HL-60 (cell line): ENCODE results near the gene OR52E4.

Source experiments
- DNase-seq, 2 experiments: peaks; one replicate each; pipeline ENCODE4 v3.0.0-alpha.2; 2010 to 2020; ENCODE audit warnings: low read depth in 1 of 2, low spot score in 1 of 2
- H3K27ac ChIP-seq: fragments of 250-450 bp; sonication (Bioruptor Pico); replicated peaks from 2 replicates; pipeline ENCODE4 v1.5.1; 2020; ENCODE audit warnings: mild to moderate bottlenecking, moderate library complexity
- H3K27me3 ChIP-seq: fragments of 250-450 bp; sonication (Bioruptor Pico); 2 replicates; pipeline ENCODE4 v1.5.1; 2021; ENCODE audit warnings: mild to moderate bottlenecking, moderate library complexity; ENCODE audit not compliant: insufficient read depth, poor library complexity, severe bottlenecking
- H3K4me3 ChIP-seq: replicated peaks from 2 replicates; pipeline ENCODE4 v1.5.1; 2011; ENCODE audit warnings: mild to moderate bottlenecking, control low read depth, low read length; ENCODE audit not compliant: insufficient read depth
- CTCF ChIP-seq: IDR thresholded peaks from one replicate; pipeline ENCODE4 v1.5.1; 2011; ENCODE audit warnings: low read length, control low read depth, inconsistent platforms; ENCODE audit not compliant: insufficient read depth
- GABPA ChIP-seq: IDR thresholded peaks from 2 replicates; pipeline ENCODE4 v1.6.1; 2012; ENCODE audit warnings: low read depth
- POLR2AphosphoS5 ChIP-seq: IDR thresholded peaks from 2 replicates; pipeline ENCODE4 v1.6.1; 2012; ENCODE audit warnings: low read depth
- REST ChIP-seq: IDR thresholded peaks from 2 replicates; pipeline ENCODE4 v1.6.1; 2012; ENCODE audit warnings: low read depth; ENCODE audit not compliant: insufficient replicate concordance
- SPI1 ChIP-seq: IDR thresholded peaks from 2 replicates; pipeline ENCODE4 v1.6.1; 2012; ENCODE audit warnings: low read depth, mild to moderate bottlenecking, borderline replicate concordance

OR52E4 gene

GRCh38 chr11:5928271-5928670, 47.8 kb downstream of the OR52E4 start:
- Histone ChIP-seq H3K27ac (no peak overlapping the region), H3K27me3 (no peaks in the 10 kb centered on the region), H3K4me3 (no peak overlapping the region)
- DNase-seq: no peak
- TF ChIP-seq GABPA (no peak), POLR2AphosphoS5 (no peak), SPI1 (no peak), CTCF (no peak), REST (no peak)

GRCh38 chr11:5928811-5929210, 48.4 kb downstream of the OR52E4 start:
- H3K27me3 ChIP-seq: no peaks in the 10 kb centered on the region
- TF ChIP-seq CTCF: no peak
- no peak for TF ChIP-seq SPI1
- TF ChIP-seq POLR2AphosphoS5: no peak
- TF ChIP-seq GABPA: no peak
- TF ChIP-seq REST: no peak
- DNase-seq: no peak
- no peak overlapping the region for H3K27ac ChIP-seq
- H3K4me3 ChIP-seq: no peak overlapping the region

- no peak for DNase-seq
- TF ChIP-seq POLR2AphosphoS5 (no peak), REST (no peak), CTCF (no peak), GABPA (no peak)
- H3K4me3 ChIP-seq: no peak overlapping the region
- H3K27me3 ChIP-seq: no peaks in the 10 kb centered on the region
- no peak overlapping the region for H3K27ac ChIP-seq
Measured at GRCh38 chr11:5929571-5930368, 49.3 kb downstream of the OR52E4 start.
